LHCN-M2 (cell line): Measurements from ENCODE around the gene MTR. TPM values are rescaled to one million over a fixed set of nuclear protein-coding genes. Genes with fewer than 3 reads are reported as not detected.
"Not testable (repeated sequence)": the region's sequence is repeated elsewhere in the genome, so short reads cannot be mapped to it uniquely, and the experiment has no call there.

ENCODE experiments used
- DNase-seq: peaks from one replicate; pipeline ENCODE4 v3.0.0-alpha.2; 2012; ENCODE audit warnings: low read depth
- total RNA-seq: library from RNA; depleted of rRNA; stranded (reverse); fragments of >200 nt; gene quantifications from 2 replicates; pipeline ENCODE4 v1.2.3, GENCODE V29; 2014

The MTR gene
- total RNA-seq, 1 experiment from 2014 or later = 23.2 TPM

GRCh38 chr1:236904892-236905741, 110.0 kb downstream of the MTR start:
- peak; percentile 92 for DNase-seq

GRCh38 chr1:236907205-236907604, 112.1 kb downstream of the MTR start:
- DNase-seq = no peak

- no peak for DNase-seq
These were observed 113.6 kb downstream of the MTR start for GRCh38 chr1:236908669-236909068.

- not testable (repeated sequence) for DNase-seq
These were observed 116.0 kb downstream of the MTR start for GRCh38 chr1:236911047-236911446.

GRCh38 chr1:236913371-236914037, 118.4 kb downstream of the MTR start:
- peak; percentile 62 for DNase-seq

GRCh38 chr1:236914375-236914774, 119.3 kb downstream of the MTR start:
- no peak for DNase-seq

- no peak for DNase-seq
These were observed 121.2 kb downstream of the MTR start for GRCh38 chr1:236916131-236916800.

- no peak for DNase-seq
These were observed 122.4 kb downstream of the MTR start for GRCh38 chr1:236917448-236917847.

GRCh38 chr1:236920286-236920894, 125.3 kb downstream of the MTR start:
- no peak for DNase-seq

GRCh38 chr1:236921610-236922009, 126.5 kb downstream of the MTR start:
- no peak for DNase-seq

- no peak for DNase-seq
These were observed 127.1 kb downstream of the MTR start for GRCh38 chr1:236922190-236922589.

- DNase-seq = no peak
These were observed 130.3 kb downstream of the MTR start for GRCh38 chr1:236925386-236925785.

- DNase-seq = no peak
These were observed 135.4 kb downstream of the MTR start for GRCh38 chr1:236930503-236930902.

GRCh38 chr1:236938760-236939159, 143.7 kb downstream of the MTR start:
- no peak for DNase-seq

- DNase-seq = no peak
These were observed 147.3 kb downstream of the MTR start for GRCh38 chr1:236942431-236942830.

GRCh38 chr1:236944556-236944955, 149.5 kb downstream of the MTR start:
- DNase-seq = no peak

- DNase-seq = no peak
These were observed 149.9 kb downstream of the MTR start for GRCh38 chr1:236945002-236945401.

- DNase-seq = no peak
These were observed 152.7 kb downstream of the MTR start for GRCh38 chr1:236947794-236948193.

- DNase-seq = no peak
These were observed 153.3 kb downstream of the MTR start for GRCh38 chr1:236948381-236948780.

GRCh38 chr1:236948996-236949395, 153.9 kb downstream of the MTR start:
- no peak for DNase-seq

GRCh38 chr1:236950365-236950764, 155.3 kb downstream of the MTR start:
- no peak for DNase-seq

- DNase-seq = no peak
These were observed 156.6 kb downstream of the MTR start for GRCh38 chr1:236951672-236952071.
